Mucosa of gallbladder (tissue), 1 donor: ENCODE measurements around the gene FANCG. TPM values are rescaled to one million over a fixed set of nuclear protein-coding genes. Genes with fewer than 3 reads are reported as not detected.

Experiments used
- total RNA-seq: library from RNA; stranded (reverse); gene quantifications from one replicate; pipeline ENCODE4 v1.2.1, GENCODE V29; 2021
- donor health status: DM: no; HTN: no; CAD: no.

Gene FANCG
- total RNA-seq, 1 donor from 2014 or later: 17.4 TPM

Other genes with a start within 250 kb of the FANCG start
- gene PHF24, start 121.7 kb downstream of the FANCG start, total RNA-seq: 0.29 TPM
- 19.7 TPM for gene DNAJB5, start 90.2 kb downstream of the FANCG start, total RNA-seq
- 243 TPM for gene VCP, start 7.3 kb downstream of the FANCG start, total RNA-seq
- 35.9 TPM for gene PIGO, start 16.6 kb upstream of the FANCG start, total RNA-seq
- 94.9 TPM for gene STOML2, start 23.2 kb upstream of the FANCG start, total RNA-seq
- gene ATOSB, start 35.9 kb upstream of the FANCG start, total RNA-seq: 18.3 TPM
- 59.1 TPM for gene UNC13B, start 82.1 kb upstream of the FANCG start, total RNA-seq